SW480 (cell line): Measurements from ENCODE around the gene GSTM5.
A peak's percentile ranks its signal among the peaks of the same experiment; 100 is the strongest.
"Not testable (repeated sequence)": the region's sequence is repeated elsewhere in the genome, so short reads cannot be mapped to it uniquely, and the experiment has no call there.

Source experiments
- DNase-seq: peaks from one replicate; pipeline ENCODE4 v3.0.0-alpha.2; 2016; ENCODE audit warnings: low spot score

The GSTM5 gene

DNA sequence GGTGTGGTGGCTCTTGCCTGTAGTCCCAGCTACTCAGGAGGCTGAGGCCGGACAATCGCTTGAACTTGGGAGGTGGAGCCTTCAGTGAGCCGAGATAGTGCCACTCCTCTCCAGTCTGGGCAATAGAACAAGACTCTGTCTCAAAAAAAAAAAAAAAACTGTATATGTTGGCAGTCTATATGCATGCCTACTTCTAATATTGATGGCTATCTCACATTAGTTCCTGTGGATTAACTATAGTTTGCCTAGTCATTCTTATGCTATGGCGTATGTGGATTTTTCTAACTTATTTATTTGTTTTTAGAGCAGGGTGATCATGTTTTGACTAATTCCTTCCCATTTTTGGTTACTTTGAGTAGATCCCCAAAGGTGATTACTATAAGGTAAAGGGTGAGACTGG is 15.0 kb upstream of the GSTM5 start:
- DNase-seq = no peak

DNA sequence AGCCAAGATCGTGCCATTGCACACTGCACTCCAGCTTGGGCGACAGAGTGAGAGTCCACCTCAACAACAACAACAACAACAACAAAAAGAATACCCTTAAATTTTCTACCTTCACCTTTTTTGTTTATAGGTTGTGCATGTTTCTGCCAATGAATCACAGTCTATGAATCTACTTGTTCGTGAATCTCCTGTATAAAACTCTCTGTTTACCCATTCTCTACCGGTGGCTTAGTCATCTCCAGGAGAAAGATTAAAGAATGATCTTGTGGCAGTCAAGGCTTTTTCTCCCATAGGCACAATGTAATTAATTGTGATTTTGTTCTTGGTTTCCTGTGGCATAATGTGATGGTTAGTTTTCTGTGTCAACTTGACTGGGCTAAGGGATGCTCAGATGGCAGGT is 14.2 kb upstream of the GSTM5 start:
- DNase-seq = not testable (repeated sequence)

DNA sequence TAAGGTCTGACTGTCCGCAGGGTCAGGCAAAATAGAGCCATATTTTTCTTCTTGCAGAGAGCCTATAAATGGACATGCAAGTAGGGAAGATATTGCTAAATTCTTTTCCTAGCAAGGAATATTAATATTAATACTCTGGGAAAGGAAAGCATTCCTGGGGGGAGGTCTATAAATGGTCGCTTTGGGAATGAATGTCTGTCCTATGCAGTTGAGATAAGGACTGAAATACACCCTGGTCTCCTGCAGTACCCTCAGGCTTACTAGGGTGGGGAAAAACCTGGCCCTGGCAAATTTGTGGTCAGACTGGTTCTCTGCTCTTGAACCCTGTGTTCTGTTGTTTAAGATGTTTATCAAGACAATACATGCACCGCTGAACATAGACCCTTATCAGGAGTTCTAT is 9.1 kb upstream of the GSTM5 start:
- DNase-seq = not testable (repeated sequence)

- no peak for DNase-seq
These were observed 7.9 kb upstream of the GSTM5 start for GRCh38 chr1:109704173-109704572.

GRCh38 chr1:109705411-109705810 is 6.6 kb upstream of the GSTM5 start:
- DNase-seq = no peak

DNA sequence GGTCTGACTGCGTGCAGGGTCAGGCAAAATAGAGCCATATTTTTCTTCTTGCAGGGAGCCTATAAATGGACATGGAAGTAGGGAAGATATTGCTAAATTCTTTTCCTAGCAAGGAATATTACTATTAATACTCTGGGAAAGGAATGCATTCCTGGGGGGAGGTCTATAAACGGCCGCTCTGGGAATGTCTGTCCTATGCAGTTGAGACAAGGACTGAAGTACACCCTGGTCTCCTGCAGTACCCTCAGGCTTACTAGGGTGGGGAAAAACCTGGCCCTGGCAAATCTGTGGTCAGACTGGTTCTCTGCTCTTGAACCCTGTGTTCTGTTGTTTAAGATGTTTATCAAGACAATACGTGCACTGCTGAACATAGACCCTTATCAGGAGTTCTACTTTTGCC is 3.1 kb upstream of the GSTM5 start:
- not testable (repeated sequence) for DNase-seq

GRCh38 chr1:109709822-109710221 is 2.2 kb upstream of the GSTM5 start:
- DNase-seq = not testable (repeated sequence)

GRCh38 chr1:109712321-109712864 is 342 bp downstream of the GSTM5 start:
- no peak for DNase-seq

DNA sequence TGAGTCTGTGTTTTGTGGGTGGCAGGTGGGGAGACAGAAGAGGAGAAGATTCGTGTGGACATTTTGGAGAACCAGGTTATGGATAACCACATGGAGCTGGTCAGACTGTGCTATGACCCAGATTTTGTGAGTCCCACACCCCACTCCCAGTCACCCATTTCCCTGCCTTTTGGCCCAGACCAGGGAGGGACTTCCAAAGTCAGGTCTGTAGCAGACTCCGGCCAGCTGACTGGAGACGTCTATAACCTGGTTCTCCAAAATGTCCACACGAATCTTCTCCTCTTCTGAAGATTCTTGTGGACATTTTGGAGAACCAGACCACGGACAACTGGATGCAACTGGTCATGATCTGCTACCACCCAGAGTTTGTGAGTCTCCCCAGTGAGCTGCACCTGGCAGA is 1.6 kb downstream of the GSTM5 start:
- DNase-seq = no peak

GRCh38 chr1:109714661-109715372 is 2.8 kb downstream of the GSTM5 start:
- DNase-seq = no peak

- no peak for DNase-seq
These were observed 4.1 kb downstream of the GSTM5 start for GRCh38 chr1:109716121-109716520.

DNA sequence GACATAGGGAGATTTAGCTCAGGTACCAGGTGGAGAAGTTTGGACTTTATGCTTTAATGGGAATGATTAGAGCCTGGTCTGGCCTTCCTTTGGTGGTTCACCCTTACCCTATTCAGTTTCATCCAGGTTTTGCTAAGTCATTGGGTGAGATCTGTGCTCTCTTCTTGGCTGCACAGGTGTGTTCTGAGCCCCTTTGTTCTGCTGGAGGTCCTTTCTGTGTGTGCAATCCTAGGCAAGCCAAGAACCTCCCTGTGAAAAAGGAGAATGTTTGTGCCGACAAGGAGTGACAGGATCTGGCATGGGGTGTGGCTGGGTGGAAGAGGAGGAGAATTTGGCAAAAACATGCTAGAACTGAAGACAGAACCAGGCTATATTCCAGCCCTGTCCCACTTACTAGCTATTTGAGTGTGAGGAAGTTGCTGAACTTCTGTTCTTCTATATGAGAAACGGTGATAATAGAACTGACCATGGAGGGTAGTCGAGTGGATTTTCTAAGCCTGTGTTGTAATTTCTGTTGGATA is 4.6 kb downstream of the GSTM5 start:
- no peak for DNase-seq

- DNase-seq = no peak
These were observed 5.7 kb downstream of the GSTM5 start for GRCh38 chr1:109717729-109718128.

DNA sequence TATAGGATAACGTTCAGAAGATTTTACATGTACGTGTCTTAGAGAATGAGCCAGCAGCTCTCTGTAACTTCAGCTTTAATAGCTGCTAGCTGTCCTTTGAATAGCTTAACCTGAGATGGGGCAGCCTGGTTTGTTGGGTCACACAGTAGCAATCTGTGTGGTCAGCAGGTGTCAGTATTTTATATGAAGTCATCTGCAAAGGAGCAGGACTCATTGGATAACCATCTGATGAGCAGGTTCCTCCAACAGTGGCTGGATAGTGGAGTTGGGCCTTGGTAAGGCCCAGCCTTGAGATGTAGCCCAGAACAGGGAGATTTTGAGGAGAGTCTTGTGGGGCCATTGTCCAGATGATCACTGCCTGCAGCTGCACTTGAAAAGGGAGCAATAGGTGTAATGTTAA is 6.4 kb downstream of the GSTM5 start:
- peak; percentile 66 for DNase-seq

- no peak for DNase-seq
These were observed 7.3 kb downstream of the GSTM5 start for GRCh38 chr1:109719337-109719837.

DNA sequence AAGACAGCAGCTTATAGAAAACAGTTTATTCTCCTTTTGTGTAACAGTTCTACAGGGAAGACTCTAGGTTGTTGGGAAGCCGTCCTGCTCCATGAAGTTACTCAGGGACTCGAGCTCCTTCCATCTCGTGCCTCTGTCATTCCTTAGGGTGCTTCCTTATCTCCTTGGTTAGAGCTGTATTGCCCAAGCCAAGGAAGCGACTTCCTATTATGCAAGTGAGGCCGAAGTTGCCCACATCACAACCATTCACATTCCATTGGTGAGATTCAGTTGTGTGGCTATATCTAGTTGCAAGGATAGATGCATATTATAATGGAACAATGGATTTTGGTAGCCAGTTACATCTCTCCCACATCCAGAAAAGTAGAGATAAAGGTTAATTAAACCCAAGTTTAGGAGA is 9.0 kb downstream of the GSTM5 start:
- no peak for DNase-seq

DNA sequence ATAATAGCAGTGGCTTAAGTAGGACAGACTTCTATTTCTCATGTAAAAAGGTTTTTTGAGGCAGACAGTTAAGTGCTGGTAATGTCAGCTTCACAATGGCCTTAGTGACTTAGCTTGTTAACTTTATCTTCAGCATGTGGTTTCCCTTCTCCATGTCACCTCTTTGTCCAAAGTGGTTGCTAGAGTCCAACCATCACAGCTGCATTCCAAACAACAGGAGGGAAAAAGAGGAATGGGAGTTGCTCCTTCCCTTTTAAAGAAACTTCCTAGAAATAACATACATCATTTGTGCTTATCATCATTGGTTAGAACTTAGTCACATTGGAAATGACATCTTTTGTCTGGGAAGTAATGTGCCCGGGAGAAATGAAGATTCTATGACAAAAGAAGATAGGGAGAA is 9.9 kb downstream of the GSTM5 start:
- DNase-seq = no peak

DNA sequence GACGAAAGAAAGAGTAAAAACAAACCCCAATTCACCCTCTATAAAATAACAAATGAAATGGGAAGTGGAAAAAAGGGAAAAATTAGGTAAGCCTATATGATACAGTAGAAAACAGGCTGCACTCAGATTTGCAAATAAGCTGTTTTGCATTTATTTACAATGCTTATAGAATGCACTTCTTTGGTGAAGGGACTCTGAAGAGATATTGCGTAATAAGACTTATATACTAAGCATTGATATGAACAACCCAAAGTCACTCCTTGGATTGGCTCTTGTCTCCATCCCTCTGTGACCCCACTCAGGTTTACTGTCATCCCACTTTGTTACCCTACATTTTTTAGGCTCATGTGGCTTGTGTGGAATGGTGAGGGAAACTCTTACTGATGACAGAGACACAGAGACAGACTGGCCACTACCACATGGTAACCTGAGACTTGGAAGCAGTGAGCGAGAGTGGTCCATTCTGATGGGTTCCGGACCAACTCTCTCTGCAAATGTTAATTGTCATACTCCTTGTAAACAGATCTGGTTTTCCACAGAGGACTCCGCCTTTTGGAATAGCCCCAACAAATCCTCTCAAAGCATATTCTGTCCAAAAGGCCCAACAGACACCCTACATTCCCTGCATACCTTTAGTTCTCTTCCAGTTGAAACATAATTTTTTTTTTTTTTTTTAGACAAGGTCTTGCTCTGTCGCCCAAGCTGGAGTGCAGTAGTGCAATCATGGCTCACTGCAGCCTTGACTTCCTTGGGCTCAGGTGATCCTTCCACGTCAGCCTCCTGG is 11.0 kb downstream of the GSTM5 start:
- no peak for DNase-seq

GRCh38 chr1:109724933-109725332 is 12.9 kb downstream of the GSTM5 start:
- no peak for DNase-seq

GRCh38 chr1:109725510-109725909 is 13.5 kb downstream of the GSTM5 start:
- DNase-seq = no peak

GRCh38 chr1:109726007-109726406 is 14.0 kb downstream of the GSTM5 start:
- DNase-seq = no peak

- DNase-seq = no peak
These were observed 14.8 kb downstream of the GSTM5 start for GRCh38 chr1:109726728-109727373.
